GM23248 (cell line): ENCODE data around the gene TNP1. TPM values are rescaled to one million over a fixed set of nuclear protein-coding genes. Genes with fewer than 3 reads are reported as not detected.

Experiments used
- DNase-seq: peaks from one replicate; pipeline ENCODE4 v3.0.0-alpha.2; 2015
- H2AFZ ChIP-seq: fragments of 200-600 bp; sonication (generic); 2 replicates; pipeline ENCODE4 v1.6.1; 2016; ENCODE audit warnings: antibody characterized with exemption
- H3F3A ChIP-seq: fragments of 200-600 bp; sonication (generic); 2 replicates; pipeline ENCODE4 v1.6.1; 2016; ENCODE audit warnings: mild to moderate bottlenecking, antibody characterized with exemption, mixed run types; ENCODE audit not compliant: insufficient read depth
- H3K27ac ChIP-seq: fragments of 200-600 bp; sonication (generic); 2 replicates; pipeline ENCODE4 v1.5.1; 2016; ENCODE audit warnings: mild to moderate bottlenecking
- H3K27me3 ChIP-seq: fragments of 200-600 bp; sonication (generic); replicated peaks from 2 replicates; pipeline ENCODE4 v1.6.1; 2016; ENCODE audit warnings: mild to moderate bottlenecking; ENCODE audit not compliant: insufficient read depth
- H3K36me3 ChIP-seq: fragments of 200-600 bp; sonication (generic); 2 replicates; pipeline ENCODE4 v1.6.1; 2016; ENCODE audit warnings: low read depth, mild to moderate bottlenecking
- H3K4me1 ChIP-seq: fragments of 200-600 bp; sonication (generic); 2 replicates; pipeline ENCODE4 v1.6.1; 2016; ENCODE audit warnings: mild to moderate bottlenecking; ENCODE audit not compliant: insufficient read depth
- H3K4me2 ChIP-seq: fragments of 200-600 bp; sonication (generic); one replicate; pipeline ENCODE4 v1.6.1; 2016; ENCODE audit warnings: mild to moderate bottlenecking; ENCODE audit not compliant: unreplicated experiment
- H3K4me3 ChIP-seq: fragments of 200-600 bp; sonication (generic); 2 replicates; pipeline ENCODE4 v1.5.1; 2016; ENCODE audit warnings: mild to moderate bottlenecking
- H3K79me2 ChIP-seq: fragments of 200-600 bp; sonication (generic); 2 replicates; pipeline ENCODE4 v1.6.1; 2016; ENCODE audit warnings: mild to moderate bottlenecking; ENCODE audit not compliant: insufficient read depth
- H3K9ac ChIP-seq: fragments of 200-600 bp; sonication (generic); 2 replicates; pipeline ENCODE4 v1.6.1; 2016; ENCODE audit warnings: mild to moderate bottlenecking
- H3K9me2 ChIP-seq: fragments of 200-600 bp; sonication (generic); 2 replicates; pipeline ENCODE4 v1.6.1; 2016; ENCODE audit warnings: mixed run types, mild to moderate bottlenecking, moderate library complexity; ENCODE audit not compliant: insufficient read depth
- H3K9me3 ChIP-seq: fragments of 200-600 bp; sonication (generic); one replicate; pipeline ENCODE4 v1.6.1; 2017; ENCODE audit warnings: low read depth
- H4K20me1 ChIP-seq: fragments of 200-600 bp; sonication (generic); 2 replicates; pipeline ENCODE4 v1.6.0; 2016; ENCODE audit not compliant: insufficient read depth
- EZH2 ChIP-seq: fragments of 200-600 bp; sonication (generic); IDR thresholded peaks from 2 replicates; pipeline ENCODE4 v1.6.1; 2018; ENCODE audit warnings: antibody characterized with exemption, mild to moderate bottlenecking; ENCODE audit not compliant: insufficient read depth, poor library complexity, severe bottlenecking
- EZH2phosphoT487 ChIP-seq: fragments of 200-600 bp; sonication (generic); IDR thresholded peaks from 2 replicates; pipeline ENCODE4 v1.6.1; 2018; ENCODE audit warnings: antibody characterized with exemption, moderate library complexity, mild to moderate bottlenecking, low read depth; ENCODE audit not compliant: insufficient read depth
- WGBS, 2 experiments: methylation state at CpG; one replicate each; pipeline ENCODE4 v1.1.6; 2015 to 2017; ENCODE audit warnings: low lambda C conversion rate in 2 of 2, low coverage in 1 of 2; ENCODE audit errors: missing lambda C conversion rate in 2 of 2; 5-methylcytosine and 5-hydroxymethylcytosine counted together
- in situ Hi-C: fragments of 300-500 bp; cut with MboI; formaldehyde crosslinking; loops from 2 replicates; pipeline ENCODE4 v1.15.0; 2020
- polyA plus RNA-seq: library from polyadenylated mRNA; unstranded; fragments of >200 nt; fragmentation: Nextera tagmentation; extraction: Ambion mirVana; gene quantifications from 2 replicates; pipeline ENCODE4 v1.2.1, GENCODE V29; 2016
- total RNA-seq: library from RNA; depleted of rRNA; stranded (reverse); fragments of >200 nt; shearing (Covaris generic); gene quantifications from 2 replicates; pipeline ENCODE4 v1.2.3, GENCODE V29; 2014

Gene TNP1
- total and polyA plus RNA-seq, 2 experiments from 2014 or later = not detected

GRCh38 chr2:216879727-216880508 lies 20.1 kb upstream of the TNP1 start:
- Histone ChIP-seq H3K4me3 (no peak overlapping the region), H3K4me1 (no peaks in the 10 kb centered on the region), H3K27ac (no peak overlapping the region), H3K79me2 (no peaks in the 10 kb centered on the region), H3K4me2 (no peak overlapping the region), H3F3A (no peaks in the 10 kb centered on the region), H2AFZ (no peak overlapping the region), H4K20me1 (no peaks in the 10 kb centered on the region), H3K27me3 (no peaks in the 10 kb centered on the region), H3K9me2 (no peaks in the 10 kb centered on the region), H3K9ac (no peak overlapping the region), H3K36me3 (no peaks in the 10 kb centered on the region), H3K9me3 (no peaks in the 10 kb centered on the region)
- DNase-seq = no peak
- WGBS, 2 experiments = 81 to 83% methylated on average over 6 of the region's 6 CpGs
- in situ Hi-C loops = no loop called here
- no peak for TF ChIP-seq EZH2
- TF ChIP-seq EZH2phosphoT487 = no peak

- no peak overlapping the region for H3K4me3 ChIP-seq
- no peak for DNase-seq
- no peaks in the 10 kb centered on the region for H3K27me3 ChIP-seq
- no peak overlapping the region for H2AFZ ChIP-seq
- H3K27ac ChIP-seq = no peak overlapping the region
- no peak for TF ChIP-seq EZH2phosphoT487
- no peak for TF ChIP-seq EZH2
- H3K36me3 ChIP-seq = no peaks in the 10 kb centered on the region
- no peaks in the 10 kb centered on the region for H3K4me1 ChIP-seq
- no peaks in the 10 kb centered on the region for H3K9me3 ChIP-seq
- no peaks in the 10 kb centered on the region for H4K20me1 ChIP-seq
- in situ Hi-C loops = no loop called here
- H3K79me2 ChIP-seq = no peaks in the 10 kb centered on the region
- H3K9me2 ChIP-seq = no peaks in the 10 kb centered on the region
- no peaks in the 10 kb centered on the region for H3F3A ChIP-seq
- no peak overlapping the region for H3K4me2 ChIP-seq
- no peak overlapping the region for H3K9ac ChIP-seq
- 91 to 98% methylated on average over 5 of the region's 5 CpGs for WGBS, 2 experiments
These were observed 18.2 kb upstream of the TNP1 start for GRCh38 chr2:216878072-216878471.

- Histone ChIP-seq H4K20me1 (no peaks in the 10 kb centered on the region), H3K27ac (no peak overlapping the region), H3K36me3 (no peaks in the 10 kb centered on the region), H2AFZ (no peak overlapping the region), H3K4me1 (no peaks in the 10 kb centered on the region), H3K4me3 (no peak overlapping the region), H3K27me3 (no peaks in the 10 kb centered on the region), H3K9me2 (no peaks in the 10 kb centered on the region), H3K9me3 (no peaks in the 10 kb centered on the region), H3K79me2 (no peaks in the 10 kb centered on the region), H3K4me2 (no peak overlapping the region), H3F3A (no peaks in the 10 kb centered on the region), H3K9ac (no peak overlapping the region)
- in situ Hi-C loops = no loop called here
- 83 to 89% methylated on average over 3 of the region's 3 CpGs for WGBS, 2 experiments
- DNase-seq = no peak
- no peak for TF ChIP-seq EZH2
- no peak for TF ChIP-seq EZH2phosphoT487
These were observed 17.2 kb upstream of the TNP1 start for GRCh38 chr2:216877085-216877484.

- Histone ChIP-seq H2AFZ (no peak overlapping the region), H3K27ac (no peak overlapping the region), H4K20me1 (no peaks in the 10 kb centered on the region), H3K27me3 (no peaks in the 10 kb centered on the region), H3F3A (no peaks in the 10 kb centered on the region), H3K9me3 (no peaks in the 10 kb centered on the region), H3K4me1 (no peaks in the 10 kb centered on the region), H3K4me3 (no peak overlapping the region), H3K79me2 (no peaks in the 10 kb centered on the region), H3K36me3 (no peaks in the 10 kb centered on the region), H3K9me2 (no peaks in the 10 kb centered on the region), H3K9ac (no peak overlapping the region), H3K4me2 (no peak overlapping the region)
- TF ChIP-seq EZH2 (no peak), EZH2phosphoT487 (no peak)
- no peak for DNase-seq
- in situ Hi-C loops = no loop called here
- WGBS, 2 experiments = 69 to 86% methylated on average over 2 of the region's 2 CpGs
These were observed 16.0 kb upstream of the TNP1 start for GRCh38 chr2:216875862-216876261.
